Pons (tissue), 1 donor: Measurements from ENCODE around the gene PDIA4.
A peak's percentile ranks its signal among the peaks of the same experiment; 100 is the strongest.
"Not testable (repeated sequence)": the region's sequence is repeated elsewhere in the genome, so short reads cannot be mapped to it uniquely, and the experiment has no call there.

ENCODE experiments used
- DNase-seq: peaks from one replicate; pipeline ENCODE4 v3.0.0-alpha.2; 2016; ENCODE audit warnings: low spot score

Gene PDIA4

DNA sequence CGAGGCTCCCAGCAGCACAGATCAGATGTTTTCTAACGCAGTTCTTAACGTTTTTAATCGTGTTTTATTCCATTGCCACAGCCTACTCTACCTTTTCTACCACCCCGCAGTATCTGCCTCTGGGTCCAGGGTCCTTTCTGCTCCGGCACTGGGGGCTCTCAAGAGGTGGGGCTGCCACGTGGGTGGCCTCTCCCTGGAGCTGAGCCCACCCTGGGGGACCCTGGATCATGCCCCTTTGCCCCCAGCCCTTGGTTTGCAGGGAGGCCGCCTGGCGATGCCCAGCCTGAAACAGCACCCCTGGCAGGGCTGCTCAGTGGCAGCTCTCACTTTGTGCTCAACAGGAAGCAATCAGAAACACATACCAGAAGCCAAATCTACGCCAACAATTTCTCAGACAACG, 25.3 kb downstream of the PDIA4 start:
- DNase-seq: no peak

DNA sequence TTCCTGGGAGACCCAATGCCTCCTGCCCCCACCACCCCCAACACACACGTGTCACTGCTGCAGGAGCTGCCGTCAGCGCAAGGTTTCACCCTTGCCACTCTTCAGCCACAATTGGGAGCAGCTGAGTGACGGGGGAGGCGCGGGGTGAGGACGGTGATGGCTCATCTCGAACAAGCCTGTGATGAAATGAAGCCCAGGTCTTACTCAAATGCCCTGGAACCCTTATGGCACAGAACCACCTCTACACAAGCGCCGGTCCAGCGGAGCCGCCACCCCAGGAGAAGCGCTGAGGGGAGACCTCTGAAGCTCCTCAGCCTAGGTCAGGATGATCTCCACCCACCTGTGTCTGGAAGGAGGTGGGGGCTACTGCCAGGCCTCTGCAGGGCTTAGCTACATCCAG, 25.7 kb downstream of the PDIA4 start:
- DNase-seq: no peak

DNA sequence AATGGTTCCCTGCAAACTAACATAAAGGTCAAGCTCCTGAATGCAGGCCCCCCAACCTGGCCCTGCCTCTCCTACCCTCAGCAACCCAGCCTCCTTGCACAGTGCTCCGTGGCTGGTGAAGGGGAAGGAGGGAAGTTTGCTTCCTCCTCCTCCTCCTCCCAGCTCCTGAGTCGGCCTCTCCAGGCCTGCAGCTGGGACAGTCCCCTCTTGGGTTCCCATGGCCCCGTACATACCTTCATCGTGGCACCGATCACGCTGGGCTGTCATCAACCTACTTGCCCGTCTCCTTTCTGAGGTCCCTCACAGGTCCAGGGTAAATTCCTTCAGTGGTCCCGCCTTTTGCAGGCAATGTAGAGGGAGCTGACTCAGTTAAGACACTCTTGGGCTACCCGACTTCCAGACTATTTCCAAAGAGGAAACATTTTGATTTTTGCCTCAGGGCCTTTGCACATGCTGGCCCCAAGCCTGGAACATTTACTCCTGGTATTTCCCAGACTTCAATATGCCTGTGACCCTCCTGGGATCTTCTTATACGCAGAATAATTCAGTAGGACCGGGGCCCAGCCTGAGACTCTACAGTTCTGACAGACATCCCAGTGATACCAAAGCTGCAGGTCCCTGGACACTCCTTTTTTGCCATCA, 26.8 kb downstream of the PDIA4 start:
- no peak for DNase-seq

DNA sequence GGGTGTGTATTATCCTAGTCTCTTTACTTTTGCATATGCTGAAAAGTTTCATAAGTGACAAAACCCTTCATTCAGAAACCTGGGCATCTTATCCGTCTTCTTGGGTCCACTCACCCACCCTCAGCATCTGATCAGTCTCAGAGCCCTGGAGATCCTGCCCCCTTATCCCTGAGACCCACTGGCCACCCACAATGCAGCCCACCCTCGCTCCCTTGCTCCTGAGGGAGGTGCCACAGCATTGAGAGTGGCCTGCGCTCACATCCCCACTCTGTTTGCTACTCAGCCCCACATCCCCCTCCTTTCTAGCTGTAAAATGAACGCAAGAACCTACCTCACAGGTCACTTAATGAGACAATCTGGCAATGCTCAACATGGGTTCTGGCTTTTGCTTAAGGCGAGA, 27.3 kb downstream of the PDIA4 start:
- no peak for DNase-seq

DNA sequence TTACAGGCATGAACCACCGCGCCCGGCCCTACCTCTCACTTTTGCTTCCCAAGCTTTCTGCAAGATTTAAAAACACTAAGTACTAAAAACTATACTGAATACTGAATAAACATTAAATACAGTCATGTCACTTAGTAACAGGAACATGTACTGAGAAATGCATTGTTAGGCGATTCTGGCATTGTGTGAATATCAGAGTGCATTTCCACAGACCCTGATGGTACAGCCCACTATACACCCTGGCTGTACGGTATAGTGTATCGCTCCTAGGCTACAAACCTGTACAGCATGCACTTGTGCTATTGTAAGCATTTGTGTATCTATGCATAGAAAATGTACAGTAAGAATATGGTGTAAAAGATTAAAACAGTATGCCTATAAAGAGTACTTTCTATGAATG, 29.1 kb downstream of the PDIA4 start:
- no peak for DNase-seq

DNA sequence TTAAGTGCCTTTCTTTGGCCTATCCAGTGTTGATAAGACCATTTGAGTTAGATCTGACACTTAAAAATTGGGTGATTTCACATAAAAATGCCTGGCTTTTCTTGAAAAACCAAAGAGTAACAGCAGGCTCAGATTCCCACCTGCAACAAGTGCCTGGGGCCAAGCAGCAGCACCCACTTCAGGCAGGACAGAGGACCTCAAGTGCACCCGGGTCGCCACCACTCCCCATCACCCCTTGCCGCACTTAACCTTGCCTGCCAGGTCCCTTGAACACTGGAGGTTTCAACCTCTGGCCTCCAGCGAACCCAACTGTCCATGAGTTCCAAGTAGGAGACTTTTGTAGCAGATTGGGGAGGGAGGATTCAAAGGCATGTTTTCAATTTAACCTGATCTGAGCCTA, 30.8 kb downstream of the PDIA4 start:
- no peak for DNase-seq

DNA sequence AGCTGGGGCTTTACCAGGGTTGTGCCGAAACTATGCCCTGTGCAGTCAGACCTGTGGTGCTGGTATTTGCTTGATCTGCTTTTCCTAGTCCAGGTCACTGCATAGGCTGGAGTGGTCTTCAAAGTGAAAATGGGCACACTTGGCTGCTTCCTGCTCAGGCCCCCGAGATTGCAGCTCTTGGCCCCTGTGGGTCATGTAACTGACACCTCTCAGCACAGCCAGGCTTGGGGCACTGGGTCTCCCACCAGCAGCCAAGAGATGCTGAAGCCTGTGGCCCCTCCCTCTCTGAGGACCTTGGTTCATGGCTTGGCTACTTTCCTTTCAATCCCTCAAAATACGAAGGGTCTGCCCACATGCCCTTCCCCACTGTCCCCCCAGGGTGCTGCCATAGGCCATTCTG, 33.7 kb downstream of the PDIA4 start:
- DNase-seq: no peak

DNA sequence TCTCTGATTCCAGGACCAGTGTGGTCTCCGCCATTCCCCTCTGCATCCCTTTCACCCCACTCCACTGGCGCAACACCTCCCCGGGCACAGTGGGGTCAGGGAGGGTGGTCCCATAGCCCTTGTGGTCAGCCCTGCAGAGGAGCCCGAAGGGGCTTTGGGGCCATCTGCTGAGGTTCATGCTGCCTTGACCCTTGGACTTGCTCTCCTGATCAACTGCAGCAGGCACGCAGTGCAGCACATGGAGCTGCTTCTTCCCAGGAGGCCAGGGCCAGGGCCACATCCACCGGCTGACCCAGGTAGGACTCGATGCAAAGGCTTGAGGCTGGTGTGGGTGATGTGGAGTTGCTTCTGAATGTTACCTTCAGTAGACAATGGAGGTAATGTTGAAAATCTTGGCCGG, 35.1 kb downstream of the PDIA4 start:
- no peak for DNase-seq

DNA sequence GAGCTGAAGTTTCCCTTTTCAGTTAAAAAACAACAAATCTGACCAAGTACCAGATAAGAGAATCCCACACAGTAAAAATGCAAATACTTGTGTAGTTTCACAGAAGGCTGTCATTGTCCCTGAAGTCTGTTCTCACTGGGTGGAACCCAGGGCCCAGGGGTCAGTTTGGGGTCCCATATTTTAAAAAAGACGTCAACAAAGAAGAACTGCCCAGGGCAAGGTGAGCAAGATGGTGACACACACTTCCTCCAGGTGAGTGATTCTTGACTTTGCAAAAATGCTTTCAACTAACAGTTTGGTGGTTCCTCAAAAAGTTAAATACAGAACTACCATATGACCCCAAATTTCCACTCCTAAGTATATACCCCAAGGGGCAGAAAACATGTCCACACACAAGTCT, 36.8 kb downstream of the PDIA4 start:
- DNase-seq: no peak

DNA sequence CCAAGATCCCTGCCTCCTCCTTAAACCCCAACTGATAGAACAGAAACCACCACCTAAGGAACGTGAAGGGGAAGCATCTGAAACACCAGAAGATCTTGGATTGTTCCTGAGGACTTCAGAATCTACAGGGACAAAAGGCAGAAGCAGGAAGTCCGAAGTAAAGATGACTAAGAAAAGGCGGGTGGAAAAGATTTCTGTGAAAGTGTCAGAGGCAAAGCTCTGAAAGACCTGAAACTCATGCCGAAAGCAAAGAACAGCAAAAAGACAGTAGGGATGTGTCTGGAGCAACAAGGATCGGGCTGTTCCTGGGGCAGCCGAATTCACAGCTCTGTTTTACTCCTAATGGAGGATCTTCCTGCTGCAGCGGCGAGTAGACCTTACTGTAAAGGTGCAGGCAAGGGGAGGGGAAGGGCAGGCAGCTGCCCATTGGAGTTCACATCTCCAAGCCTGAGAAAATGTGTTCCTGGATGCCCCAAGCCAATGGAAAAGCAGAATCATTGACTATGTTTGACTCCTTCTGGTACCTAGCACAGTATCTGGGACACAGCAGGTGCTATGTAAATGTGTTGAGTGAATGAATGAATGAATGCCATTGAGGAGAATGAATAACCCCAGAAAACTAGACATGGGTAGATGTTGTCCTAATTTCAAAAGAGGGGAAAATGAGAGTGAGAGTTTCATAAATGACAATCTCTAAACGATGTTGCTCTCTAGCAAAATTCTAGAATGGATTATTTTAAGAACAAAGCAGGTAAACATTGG, 40.4 kb downstream of the PDIA4 start:
- DNase-seq: no peak

DNA sequence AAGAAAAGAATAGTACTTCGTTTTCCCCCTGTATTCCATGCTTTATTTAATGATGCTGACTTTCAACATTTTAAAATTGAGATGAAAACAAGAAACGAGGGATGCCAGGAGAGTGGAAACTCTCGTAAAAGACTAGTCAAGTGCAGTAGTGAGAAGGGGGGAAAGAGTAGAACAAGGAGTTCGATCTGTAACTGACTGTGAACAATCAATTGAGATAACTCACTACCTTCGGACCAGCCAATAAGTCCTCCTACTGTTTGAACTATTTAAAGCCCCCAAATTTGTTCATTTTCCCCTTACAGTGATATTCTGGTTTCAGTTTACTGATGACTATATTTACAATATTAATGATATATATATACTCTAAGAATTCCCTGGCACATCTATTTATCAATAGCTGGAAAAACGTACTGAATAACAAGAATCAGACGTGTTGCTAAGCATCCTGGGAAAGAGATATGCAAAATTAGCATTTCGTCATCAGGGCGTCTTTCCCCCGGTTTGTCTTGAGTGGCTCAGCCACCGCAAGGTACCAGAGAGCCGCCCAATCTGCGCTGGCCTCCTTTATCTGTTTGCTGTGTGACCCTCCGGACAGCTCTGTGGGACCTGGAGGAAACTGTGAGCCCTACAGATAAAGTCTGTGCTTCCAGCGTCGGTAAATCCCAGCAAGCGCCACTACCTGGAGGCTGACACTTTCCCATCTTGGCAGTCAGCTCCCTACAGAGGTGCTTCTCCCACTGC, 41.1 kb downstream of the PDIA4 start:
- DNase-seq: peak; percentile 96

DNA sequence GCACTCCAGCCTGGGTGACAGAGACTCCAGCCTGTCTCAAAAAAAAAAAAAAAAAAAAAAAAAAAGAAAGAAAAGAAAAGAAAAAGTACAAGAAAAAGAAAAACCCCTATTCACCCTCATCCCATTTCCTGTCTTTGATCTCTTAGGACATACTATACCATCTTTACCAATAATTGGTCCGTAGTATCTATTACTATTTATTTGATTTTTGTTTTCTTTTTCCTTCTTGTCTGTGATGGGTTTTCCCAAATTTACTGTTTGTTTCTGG, 41.6 kb downstream of the PDIA4 start:
- no peak for DNase-seq

DNA sequence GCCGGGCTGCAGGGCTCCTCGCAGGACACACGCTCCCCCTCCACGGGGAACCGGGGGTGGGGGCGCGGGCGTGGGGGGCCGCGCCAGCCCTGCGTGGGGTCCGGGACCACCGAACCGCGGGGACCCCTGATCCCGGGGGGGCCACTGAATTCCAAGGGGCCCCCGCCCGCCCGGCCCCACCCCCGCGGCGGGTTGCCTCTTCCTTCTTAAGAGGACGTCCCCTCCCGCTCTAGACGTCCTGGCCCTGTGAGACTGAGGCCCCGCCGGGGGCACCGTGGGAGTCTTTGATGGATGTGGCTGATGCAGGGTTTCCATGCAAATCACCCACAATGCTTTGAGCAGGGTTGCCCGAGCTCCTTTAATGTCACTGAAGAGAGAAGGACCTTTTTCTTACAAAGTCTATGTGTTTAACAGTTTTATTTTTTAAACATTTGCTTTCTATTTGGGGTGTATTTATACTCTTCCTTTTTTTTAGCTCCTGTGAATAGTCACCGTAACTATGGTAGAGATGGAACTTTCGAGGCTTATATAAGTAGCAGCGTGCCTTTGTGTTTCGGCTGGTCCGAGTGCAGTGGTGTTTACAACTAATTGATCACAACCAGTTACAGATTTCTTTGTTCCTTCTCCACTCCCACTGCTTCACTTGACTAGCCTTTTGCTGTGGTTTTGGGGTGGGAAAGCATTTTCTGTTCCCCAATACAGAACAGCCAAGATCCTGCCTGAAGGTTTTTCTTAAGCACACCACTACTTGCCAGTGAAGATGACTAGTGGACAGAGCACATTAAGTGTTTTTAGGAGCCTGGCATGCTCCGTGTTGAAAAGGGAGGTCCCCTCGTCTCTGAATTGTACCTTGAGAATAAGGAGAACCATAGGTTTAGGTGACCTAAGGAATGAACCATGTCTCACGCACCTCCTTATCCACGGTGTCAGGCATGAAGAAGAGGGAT, 44.8 kb downstream of the PDIA4 start:
- DNase-seq: peak; percentile 87

DNA sequence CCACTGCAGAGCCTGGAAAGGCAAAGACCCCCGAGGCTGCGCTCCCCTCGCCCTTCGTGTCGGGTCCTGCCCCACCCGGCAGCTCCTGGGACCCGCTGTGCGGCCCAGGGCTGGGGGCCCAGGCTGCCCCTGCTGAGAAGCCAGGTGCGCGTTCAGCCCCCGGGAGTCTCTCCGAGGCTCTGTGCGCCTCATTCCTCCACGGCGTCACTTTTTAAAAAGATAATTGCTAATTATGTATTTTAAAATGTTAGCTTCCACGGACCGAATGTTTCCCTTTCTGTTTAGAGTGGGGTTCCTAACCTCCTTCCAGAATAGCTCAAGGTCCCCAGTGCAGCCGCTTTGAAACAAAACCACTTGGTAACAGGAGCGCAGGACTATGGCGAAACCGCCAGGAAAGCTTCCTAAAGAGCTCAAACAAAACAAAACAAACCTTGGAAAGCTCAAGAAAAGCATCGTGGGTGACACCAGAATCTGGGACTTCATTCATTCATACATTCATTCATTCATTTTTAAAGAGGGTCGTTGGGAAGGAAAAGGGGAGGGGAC, 45.6 kb downstream of the PDIA4 start:
- DNase-seq: peak; percentile 41

DNA sequence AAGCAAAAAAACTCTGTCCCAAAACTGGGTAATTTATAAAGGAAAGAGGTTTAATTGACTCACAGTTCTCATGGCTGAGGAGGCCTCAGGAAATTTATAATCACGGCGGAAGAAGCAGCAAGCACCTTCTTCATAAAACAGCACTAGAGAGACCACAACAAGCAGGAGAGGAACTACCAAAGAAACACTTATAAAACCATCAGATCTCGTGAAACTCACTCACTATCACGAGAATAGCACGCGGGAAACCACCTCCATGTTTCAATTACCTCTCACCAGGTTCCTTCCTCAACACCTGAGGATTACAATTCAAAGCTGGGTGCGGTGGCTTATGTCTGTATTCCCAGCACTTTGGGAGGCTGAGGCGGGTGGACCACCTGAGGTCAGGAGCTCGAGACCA, 48.5 kb downstream of the PDIA4 start:
- no peak for DNase-seq

DNA sequence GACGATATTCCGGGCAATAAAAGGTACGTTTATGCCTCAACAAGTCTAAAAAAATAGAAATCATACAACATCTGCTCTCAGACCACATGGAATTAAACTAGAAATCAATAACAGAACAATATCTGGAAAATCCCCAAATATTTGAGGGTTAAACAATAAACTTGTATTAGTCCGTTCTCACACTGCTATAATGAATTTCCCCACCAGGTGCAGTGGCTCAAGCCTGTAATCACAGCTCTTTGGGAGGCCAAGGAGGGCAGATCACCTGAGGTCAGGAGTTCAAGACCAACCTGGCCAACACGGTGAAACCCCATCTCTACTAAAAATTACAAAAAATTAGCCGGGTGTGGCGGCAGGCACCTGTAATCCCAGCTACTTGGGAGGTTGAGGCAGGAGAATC, 49.2 kb downstream of the PDIA4 start:
- not testable (repeated sequence) for DNase-seq

DNA sequence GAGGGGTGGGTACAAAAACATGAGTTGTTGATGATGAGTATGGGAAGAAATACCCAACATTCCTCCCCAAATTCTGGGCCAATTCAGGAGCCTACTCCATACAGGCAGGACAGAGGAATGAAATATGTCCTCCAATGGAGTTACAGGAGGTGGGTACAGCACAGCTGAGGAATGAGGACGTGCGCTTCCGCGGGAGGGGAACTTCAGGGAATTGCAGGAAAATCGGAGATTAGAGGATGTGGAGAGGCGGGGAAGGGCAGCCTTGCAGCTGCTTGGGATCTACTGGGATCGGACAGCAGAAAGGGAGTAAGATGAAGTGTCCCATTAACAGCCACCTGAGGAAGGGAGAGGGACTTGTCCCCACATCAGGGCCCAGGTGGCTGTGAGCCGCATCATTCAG, 50.2 kb downstream of the PDIA4 start:
- DNase-seq: no peak

DNA sequence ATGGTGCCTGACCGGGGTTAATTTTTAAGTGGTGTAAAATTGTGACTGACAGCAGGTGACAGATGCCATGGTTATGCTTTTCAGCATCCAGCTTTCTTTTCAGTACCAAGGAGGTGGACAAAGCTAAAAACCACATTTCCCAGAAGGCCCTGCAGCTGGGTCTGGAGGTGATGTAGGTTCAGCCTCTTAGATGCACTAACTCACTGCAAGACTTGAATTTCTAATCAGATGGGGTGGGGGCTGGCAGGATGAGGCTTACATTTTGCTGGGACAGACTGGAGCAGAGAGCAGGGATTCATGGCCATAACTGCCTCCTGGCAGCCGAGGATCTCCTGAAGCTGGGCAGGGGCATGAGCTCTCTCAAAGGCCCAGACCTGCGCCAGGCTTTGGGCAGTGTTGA, 52.4 kb downstream of the PDIA4 start:
- DNase-seq: no peak

DNA sequence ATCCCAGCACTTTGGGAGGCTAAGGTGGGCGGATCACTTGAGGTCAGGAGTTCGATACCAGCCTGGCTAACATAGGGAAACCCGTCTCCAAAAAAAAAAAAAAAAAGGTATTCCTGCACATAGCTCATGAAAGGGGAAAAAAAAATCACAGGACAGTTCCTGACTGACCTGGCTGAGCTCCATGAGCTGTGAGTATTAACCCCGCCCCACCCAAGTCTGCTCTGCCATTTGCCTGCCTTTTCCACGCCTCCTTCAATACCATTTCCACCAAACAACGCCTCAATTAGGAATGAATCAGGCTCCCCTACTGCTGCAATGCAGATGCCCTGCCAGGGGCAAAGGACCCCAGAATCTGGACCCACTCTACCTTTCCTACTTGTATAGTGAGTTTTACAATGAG, 55.0 kb downstream of the PDIA4 start:
- no peak for DNase-seq

DNA sequence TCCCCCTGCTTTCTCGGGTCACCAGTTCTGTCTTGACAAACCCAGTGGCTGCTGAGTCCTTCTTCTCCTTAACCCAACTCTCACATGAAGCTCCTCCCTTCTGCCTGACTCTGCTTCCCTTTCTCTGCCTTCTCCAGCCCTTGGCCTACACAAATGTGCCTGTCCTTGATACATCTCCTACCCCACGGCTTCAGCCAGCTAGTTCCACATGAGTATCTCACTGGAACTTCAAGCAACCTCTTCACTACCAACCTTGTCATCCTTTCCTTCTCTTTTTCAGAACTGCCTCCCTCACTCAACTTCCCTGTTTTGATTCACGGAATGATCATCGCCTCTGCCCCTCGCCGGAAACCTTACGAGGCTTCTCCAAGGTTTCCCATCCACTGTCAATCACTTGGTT, 55.9 kb downstream of the PDIA4 start:
- DNase-seq: peak; percentile 32

DNA sequence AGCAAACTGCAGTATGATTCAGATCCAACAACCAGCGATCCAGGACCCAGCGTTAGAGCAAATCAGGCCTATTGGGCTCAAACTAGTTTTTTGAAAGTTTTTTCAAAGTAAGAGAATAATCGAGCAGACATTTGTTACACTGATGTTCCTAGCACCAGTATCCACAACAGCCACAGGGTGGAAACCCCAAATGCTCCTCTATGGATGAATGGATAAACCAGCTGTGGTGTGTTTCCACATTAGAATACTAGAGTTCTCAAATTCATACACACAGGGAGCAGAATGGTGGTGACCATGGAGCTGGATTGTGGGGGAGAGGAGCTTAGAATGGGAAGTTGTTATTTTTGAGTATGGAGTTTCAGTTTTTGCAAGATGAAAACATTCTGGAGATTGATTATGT, 60.7 kb downstream of the PDIA4 start:
- DNase-seq: no peak

DNA sequence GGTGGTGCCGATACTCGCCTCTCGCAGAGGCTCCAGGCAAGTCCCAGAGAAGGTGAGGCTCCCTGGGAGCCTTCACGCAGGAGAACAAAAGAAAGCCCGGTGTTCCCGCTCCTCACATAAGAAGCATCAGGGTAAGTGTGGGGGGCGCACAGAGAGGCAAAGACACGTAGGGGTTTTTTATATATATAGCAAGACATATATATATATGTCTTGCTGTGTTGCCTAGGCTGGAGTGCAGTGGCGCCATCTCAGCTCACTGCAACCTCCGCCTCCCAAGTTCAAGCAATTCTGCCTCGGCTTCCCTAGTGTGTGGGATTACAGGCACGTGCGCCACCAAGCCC, 61.3 kb downstream of the PDIA4 start:
- DNase-seq: no peak
